ENCODE measurements around the gene SORCS2.

SORCS2 gene

GRCh38 chr4:7306021-7306965, 114.0 kb downstream of the SORCS2 start:
- ATAC-seq (replicated peaks), result no peak
- Mint-ChIP-seq H3K27ac (no peak overlapping the region), H3K4me1 (ENCODE audit: low read depth in 2 of 2) (no peaks in the 10 kb centered on the region), H3K27me3 (peaks cover 61 to 89% of the 10 kb centered on the region in 2 donors), H3K4me3 (no peak overlapping the region), H3K9me3 (no peaks in the 10 kb centered on the region), H3K36me3 (ENCODE audit: insufficient read depth) (no peaks in the 10 kb centered on the region)
- no peak for DNase-seq

DNA sequence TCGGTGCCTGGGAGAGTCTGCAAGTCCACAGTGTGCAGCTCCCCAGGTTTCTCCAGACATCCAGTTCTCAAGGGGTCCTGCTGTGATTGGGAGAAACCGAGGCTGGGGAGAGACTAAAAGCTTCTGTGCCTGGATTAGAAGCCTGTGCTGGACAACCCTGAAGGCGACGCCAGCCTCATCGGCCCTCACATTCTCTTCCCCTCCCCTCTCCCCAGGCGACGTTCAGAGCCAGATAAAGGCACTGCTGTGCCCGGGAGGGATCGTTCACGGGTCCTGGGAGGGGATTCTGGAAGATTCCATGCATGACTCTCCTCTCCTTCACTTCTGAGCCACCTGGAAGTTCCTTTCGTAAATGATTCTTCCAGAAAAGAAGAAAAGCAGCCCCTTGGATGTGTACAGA, 114.6 kb downstream of the SORCS2 start:
- Mint-ChIP-seq H3K36me3 (ENCODE audit: insufficient read depth) (no peaks in the 10 kb centered on the region), H3K27me3 (peaks cover 63 to 83% of the 10 kb centered on the region in 2 donors), H3K9me3 (no peaks in the 10 kb centered on the region), H3K27ac (peak overlapping the region in 1 of 2 donors; percentile 62), H3K4me1 (ENCODE audit: low read depth in 2 of 2) (no peaks in the 10 kb centered on the region), H3K4me3 (no peak overlapping the region)
- DNase-seq (no peak), ATAC-seq (replicated peaks) (no peak)

DNA sequence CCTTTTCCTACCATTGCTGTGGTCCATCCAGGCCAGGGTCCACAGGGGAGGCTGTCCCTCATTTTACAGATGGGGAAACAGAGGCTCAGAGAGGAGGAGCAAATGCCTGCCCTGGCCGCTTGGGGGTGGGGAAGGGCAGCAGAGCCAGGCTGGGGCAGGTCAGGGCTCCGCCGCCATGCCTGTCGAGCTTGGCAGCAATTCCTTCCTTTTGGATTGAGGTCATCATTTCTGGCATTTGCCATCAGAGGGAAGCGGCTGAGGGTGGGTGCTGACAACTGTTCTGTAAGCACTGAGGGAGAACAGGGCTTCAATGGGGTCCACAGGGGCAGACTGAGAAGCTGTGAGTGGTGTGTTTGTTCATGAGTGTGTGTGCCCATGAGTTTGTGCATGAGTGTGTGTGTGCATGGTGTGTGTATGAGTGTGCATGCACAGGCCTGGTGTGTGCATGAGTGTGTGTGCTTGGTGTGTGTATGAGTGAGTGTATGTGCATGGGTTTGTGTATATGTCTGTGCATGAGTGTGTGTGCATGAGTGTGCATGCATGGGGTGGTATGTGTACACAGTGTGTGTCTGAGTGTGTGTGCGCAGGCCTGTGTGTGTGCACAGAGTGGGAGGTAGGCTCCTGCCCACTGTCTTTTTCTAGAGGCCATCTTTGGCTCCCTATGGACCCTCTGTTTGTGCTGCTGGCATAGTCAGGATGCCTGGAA, 115.2 kb downstream of the SORCS2 start:
- no peak for ATAC-seq (replicated peaks)
- H3K27ac Mint-ChIP-seq, result peak overlapping the region in 1 of 2 donors; percentile 62
- no peaks in the 10 kb centered on the region for H3K9me3 Mint-ChIP-seq
- peaks cover 59 to 83% of the 10 kb centered on the region in 2 donors for H3K27me3 Mint-ChIP-seq
- DNase-seq, result no peak
- no peaks in the 10 kb centered on the region for H3K36me3 Mint-ChIP-seq (ENCODE audit: insufficient read depth)
- no peaks in the 10 kb centered on the region for H3K4me1 Mint-ChIP-seq (ENCODE audit: low read depth in 2 of 2)
- H3K4me3 Mint-ChIP-seq, result no peak overlapping the region

GRCh38 chr4:7309181-7309580, 116.8 kb downstream of the SORCS2 start:
- H3K36me3 Mint-ChIP-seq (ENCODE audit: insufficient read depth), result no peaks in the 10 kb centered on the region

DNA sequence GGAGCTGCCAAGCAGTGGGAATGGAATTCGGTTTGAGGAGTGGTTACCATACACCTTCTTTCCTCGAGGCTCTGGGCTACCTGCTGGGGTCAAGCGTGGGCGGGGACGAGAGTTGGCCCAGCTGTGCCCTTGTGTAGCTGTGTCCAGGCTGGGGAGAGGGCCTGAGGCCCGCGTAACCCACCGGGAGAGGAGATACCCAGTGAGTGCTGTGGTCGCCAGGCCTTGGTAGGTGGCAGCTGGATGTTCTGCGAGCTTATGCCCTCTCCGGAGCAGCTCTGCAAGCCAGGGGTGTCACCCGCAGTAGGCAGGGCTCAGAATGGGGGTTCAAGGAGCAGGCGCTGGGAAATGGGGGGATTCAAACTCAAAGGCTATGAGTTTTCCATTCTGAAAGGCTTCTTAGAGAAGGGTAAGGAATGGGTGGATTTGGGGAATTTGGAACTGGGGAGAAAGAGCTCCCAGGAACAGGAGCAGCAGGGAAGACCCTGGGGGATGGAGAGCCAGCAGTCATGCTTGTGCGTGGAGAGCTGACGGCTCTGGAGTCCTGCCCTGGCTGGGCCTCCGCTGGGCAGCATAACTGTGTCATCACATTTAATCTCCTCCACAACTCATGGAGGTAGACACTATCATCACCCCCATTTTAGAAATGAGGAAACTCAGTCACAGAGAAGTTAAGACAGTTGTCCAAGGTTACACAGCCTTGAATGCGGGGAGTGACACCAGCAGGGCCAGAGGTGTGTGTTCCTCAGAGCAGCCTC, 117.5 kb downstream of the SORCS2 start:
- H3K4me1 Mint-ChIP-seq (ENCODE audit: low read depth in 2 of 2), result no peaks in the 10 kb centered on the region
- peaks cover 51 to 75% of the 10 kb centered on the region in 2 donors for H3K27me3 Mint-ChIP-seq
- H3K27ac Mint-ChIP-seq, result peak overlapping the region in 1 of 2 donors; percentile 23
- H3K4me3 Mint-ChIP-seq, result no peak overlapping the region
- DNase-seq (no peak), ATAC-seq (replicated peaks) (no peak)
- no peaks in the 10 kb centered on the region for H3K36me3 Mint-ChIP-seq (ENCODE audit: insufficient read depth)
- H3K9me3 Mint-ChIP-seq, result no peaks in the 10 kb centered on the region

More at GRCh38 chr4:7309181-7309580, 116.8 kb downstream of the SORCS2 start:
- H3K4me3 Mint-ChIP-seq, result no peak overlapping the region
- H3K27ac Mint-ChIP-seq, result peak overlapping the region; percentile 23 to 65
- peaks cover 55 to 81% of the 10 kb centered on the region in 2 donors for H3K27me3 Mint-ChIP-seq
- ATAC-seq (replicated peaks), result no peak
- no peaks in the 10 kb centered on the region for H3K9me3 Mint-ChIP-seq
- no peak for DNase-seq
- no peaks in the 10 kb centered on the region for H3K4me1 Mint-ChIP-seq (ENCODE audit: low read depth in 2 of 2)

- Mint-ChIP-seq H3K36me3 (ENCODE audit: insufficient read depth) (no peaks in the 10 kb centered on the region), H3K27me3 (peaks cover 51 to 75% of the 10 kb centered on the region in 2 donors), H3K9me3 (no peaks in the 10 kb centered on the region), H3K27ac (no peak overlapping the region), H3K4me3 (no peak overlapping the region), H3K4me1 (ENCODE audit: low read depth in 2 of 2) (no peaks in the 10 kb centered on the region)
- no peak for ATAC-seq (replicated peaks)
- no peak for DNase-seq
Observed at GRCh38 chr4:7310451-7310850, 118.1 kb downstream of the SORCS2 start.

- Mint-ChIP-seq H3K27me3 (peaks cover 56 to 75% of the 10 kb centered on the region in 2 donors), H3K4me3 (no peak overlapping the region), H3K27ac (no peak overlapping the region), H3K4me1 (ENCODE audit: low read depth in 2 of 2) (no peaks in the 10 kb centered on the region), H3K36me3 (ENCODE audit: insufficient read depth) (no peaks in the 10 kb centered on the region), H3K9me3 (no peaks in the 10 kb centered on the region)
- no peak for ATAC-seq (replicated peaks)
- no peak for DNase-seq
Observed at GRCh38 chr4:7311205-7311604, 118.9 kb downstream of the SORCS2 start.

- no peaks in the 10 kb centered on the region for H3K36me3 Mint-ChIP-seq (ENCODE audit: insufficient read depth)
- H3K4me3 Mint-ChIP-seq, result no peak overlapping the region
- H3K9me3 Mint-ChIP-seq, result no peaks in the 10 kb centered on the region
- no peak for DNase-seq
- H3K27ac Mint-ChIP-seq, result no peak overlapping the region
- H3K27me3 Mint-ChIP-seq, result peaks cover 49 to 67% of the 10 kb centered on the region in 2 donors
- no peak for ATAC-seq (replicated peaks)
- H3K4me1 Mint-ChIP-seq (ENCODE audit: low read depth in 2 of 2), result no peaks in the 10 kb centered on the region
Observed at GRCh38 chr4:7312691-7313090, 120.4 kb downstream of the SORCS2 start.

- H3K27me3 Mint-ChIP-seq, result peaks cover 44 to 60% of the 10 kb centered on the region in 2 donors
- no peaks in the 10 kb centered on the region for H3K9me3 Mint-ChIP-seq
- H3K4me1 Mint-ChIP-seq (ENCODE audit: low read depth in 2 of 2), result no peaks in the 10 kb centered on the region
- H3K36me3 Mint-ChIP-seq (ENCODE audit: insufficient read depth), result no peaks in the 10 kb centered on the region
- DNase-seq (no peak), ATAC-seq (replicated peaks) (no peak)
- no peak overlapping the region for H3K27ac Mint-ChIP-seq
- H3K4me3 Mint-ChIP-seq, result no peak overlapping the region
Observed at GRCh38 chr4:7313347-7313811, 121.0 kb downstream of the SORCS2 start.

GRCh38 chr4:7313991-7314390, 121.7 kb downstream of the SORCS2 start:
- H3K9me3 Mint-ChIP-seq, result no peaks in the 10 kb centered on the region
- H3K4me3 Mint-ChIP-seq, result no peak overlapping the region
- H3K4me1 Mint-ChIP-seq (ENCODE audit: low read depth in 2 of 2), result no peaks in the 10 kb centered on the region
- DNase-seq (no peak), ATAC-seq (replicated peaks) (no peak)
- peaks cover 38 to 54% of the 10 kb centered on the region in 2 donors for H3K27me3 Mint-ChIP-seq
- no peaks in the 10 kb centered on the region for H3K36me3 Mint-ChIP-seq (ENCODE audit: insufficient read depth)
- no peak overlapping the region for H3K27ac Mint-ChIP-seq

- DNase-seq (no peak), ATAC-seq (replicated peaks) (no peak)
- Mint-ChIP-seq H3K27ac (no peak overlapping the region), H3K27me3 (peaks cover 27 to 41% of the 10 kb centered on the region in 2 donors), H3K36me3 (ENCODE audit: insufficient read depth) (no peaks in the 10 kb centered on the region), H3K4me3 (no peak overlapping the region), H3K9me3 (no peaks in the 10 kb centered on the region), H3K4me1 (ENCODE audit: low read depth in 2 of 2) (no peaks in the 10 kb centered on the region)
Observed at GRCh38 chr4:7315286-7315685, 122.9 kb downstream of the SORCS2 start.

GRCh38 chr4:7315935-7316334, 123.6 kb downstream of the SORCS2 start:
- no peaks in the 10 kb centered on the region for H3K9me3 Mint-ChIP-seq
- H3K4me1 Mint-ChIP-seq (ENCODE audit: low read depth in 2 of 2), result no peaks in the 10 kb centered on the region
- H3K27me3 Mint-ChIP-seq, result peaks cover 25 to 41% of the 10 kb centered on the region in 2 donors
- H3K27ac Mint-ChIP-seq, result no peak overlapping the region
- ATAC-seq (replicated peaks) (no peak), DNase-seq (no peak)
- H3K36me3 Mint-ChIP-seq (ENCODE audit: insufficient read depth), result no peaks in the 10 kb centered on the region
- H3K4me3 Mint-ChIP-seq, result no peak overlapping the region

DNA sequence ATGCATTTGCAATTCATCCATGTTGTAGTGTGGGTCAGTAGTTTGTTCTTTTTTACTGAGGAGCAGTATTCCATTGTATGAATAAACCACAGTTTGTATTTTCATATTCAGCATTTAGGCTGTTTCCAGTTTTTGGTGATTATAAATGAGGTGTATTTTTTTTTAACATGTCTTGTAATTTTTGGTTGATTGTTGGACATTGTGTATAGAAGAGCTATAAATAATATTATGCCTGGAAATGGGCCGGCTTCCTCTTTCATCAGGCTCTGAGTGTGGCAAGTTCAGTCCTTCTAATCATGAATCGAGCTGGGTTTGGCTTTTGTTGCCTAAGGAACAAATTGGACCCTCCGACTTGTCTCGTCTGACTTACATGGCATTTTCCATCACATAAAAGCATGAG, 126.7 kb downstream of the SORCS2 start:
- Mint-ChIP-seq H3K27me3 (peaks cover 12 to 20% of the 10 kb centered on the region in 2 donors), H3K9me3 (no peaks in the 10 kb centered on the region), H3K4me1 (ENCODE audit: low read depth in 2 of 2) (peaks cover under 1 to 7% of the 10 kb centered on the region in 2 donors), H3K36me3 (ENCODE audit: insufficient read depth) (peaks cover 2% of the 10 kb centered on the region), H3K4me3 (no peak overlapping the region), H3K27ac (no peak overlapping the region)
- ATAC-seq (replicated peaks) (no peak), DNase-seq (no peak)
